GM18858 (cell line): Measurements from ENCODE around the gene MIOS.

Experiments used
- ATAC-seq: cut with Tn5 transposase; IDR thresholded peaks from one replicate; pipeline ENCODE4 v1.9.1; 2021; ENCODE audit not compliant: unreplicated experiment

MIOS gene

DNA sequence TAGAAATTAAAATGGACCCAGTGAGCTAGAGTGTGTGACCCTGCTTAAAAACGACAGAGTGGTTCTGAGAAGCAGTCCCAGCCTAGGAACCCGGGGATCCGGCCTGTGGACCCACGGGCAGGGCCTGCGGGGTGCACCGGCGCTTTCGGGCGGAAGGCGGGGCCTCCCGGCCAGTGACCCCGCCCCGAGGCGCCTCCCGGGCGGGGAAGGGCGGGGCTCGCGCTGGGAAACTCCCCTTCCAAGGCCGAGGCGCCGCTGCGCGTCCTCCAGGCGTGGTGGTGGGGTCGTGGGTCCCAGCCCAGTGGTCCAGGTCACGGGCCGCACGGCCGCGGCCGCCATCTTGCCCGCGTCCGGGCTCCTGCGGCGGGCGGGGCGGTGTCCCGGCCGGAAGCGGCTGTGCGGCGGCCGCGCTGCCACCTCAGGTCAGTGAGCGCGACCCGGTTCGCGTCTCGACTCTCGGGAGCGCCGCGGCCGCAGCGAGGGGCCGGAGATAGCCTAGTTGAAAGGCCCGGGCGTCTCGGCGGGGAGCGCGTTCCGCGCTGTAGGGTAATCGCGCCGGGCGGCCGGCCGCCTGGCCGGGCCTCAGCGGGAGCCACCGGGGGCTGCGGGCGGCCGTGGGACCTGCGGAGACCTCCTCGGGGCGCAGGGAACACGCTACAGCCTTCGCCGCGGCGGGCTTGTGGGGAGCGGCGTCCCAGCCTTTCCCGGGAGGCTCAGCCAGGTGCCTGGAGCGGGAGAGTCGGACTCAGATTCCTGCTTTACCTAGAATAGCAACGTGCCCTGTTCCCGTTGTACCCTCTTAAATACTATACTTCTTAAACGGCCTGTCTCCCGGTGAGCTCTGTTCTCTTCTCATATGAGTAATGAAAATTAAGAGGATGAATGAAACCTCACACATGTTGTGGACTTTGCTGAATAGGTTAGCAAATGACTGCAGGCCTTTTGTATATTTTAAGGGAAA lies at the start of gene MIOS:
Gene MIOS (plus strand): TSS at position 234 of the 961 bp plus-strand sequence. CDS start 5,592 bp downstream, outside the sequence.
- peak; percentile 54 for ATAC-seq

DNA sequence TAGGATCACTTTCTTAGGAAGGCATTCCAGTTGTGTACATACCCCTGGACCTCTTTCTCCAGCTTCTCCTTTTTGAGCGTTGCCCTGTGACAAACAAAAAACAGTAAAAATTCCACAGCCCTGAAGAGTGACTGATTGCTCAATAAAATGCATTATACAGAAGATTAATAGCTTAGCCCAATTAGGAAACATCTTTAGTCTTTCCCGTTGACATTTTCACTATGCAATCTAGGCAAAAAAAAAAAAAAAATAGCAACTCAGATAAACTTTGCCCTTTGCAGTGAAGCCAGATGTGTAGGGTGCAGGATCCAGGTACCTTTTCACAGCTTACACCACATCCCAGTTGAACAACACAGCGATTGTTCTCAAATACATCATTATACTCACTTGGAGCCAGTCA lies 48.9 kb upstream of the MIOS start:
- no peak for ATAC-seq

DNA sequence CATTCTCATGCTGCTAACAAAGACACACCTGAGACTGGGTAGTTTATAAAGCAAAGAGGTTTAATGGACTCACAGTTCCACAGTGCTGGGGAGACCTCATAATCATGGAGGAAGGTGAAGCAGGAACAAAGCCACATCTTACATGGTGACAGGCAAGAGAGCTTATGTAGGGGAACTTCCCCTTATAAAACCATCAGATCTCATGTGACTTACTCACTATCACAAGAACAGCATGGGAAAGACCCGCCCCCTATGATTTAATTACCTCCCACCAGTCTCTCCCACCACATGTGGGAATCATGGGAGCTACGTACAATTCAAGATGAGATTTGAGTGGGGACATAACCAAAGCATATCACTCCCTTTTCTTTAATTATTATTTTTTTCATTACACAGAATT lies 47.6 kb upstream of the MIOS start:
- ATAC-seq: no peak

DNA sequence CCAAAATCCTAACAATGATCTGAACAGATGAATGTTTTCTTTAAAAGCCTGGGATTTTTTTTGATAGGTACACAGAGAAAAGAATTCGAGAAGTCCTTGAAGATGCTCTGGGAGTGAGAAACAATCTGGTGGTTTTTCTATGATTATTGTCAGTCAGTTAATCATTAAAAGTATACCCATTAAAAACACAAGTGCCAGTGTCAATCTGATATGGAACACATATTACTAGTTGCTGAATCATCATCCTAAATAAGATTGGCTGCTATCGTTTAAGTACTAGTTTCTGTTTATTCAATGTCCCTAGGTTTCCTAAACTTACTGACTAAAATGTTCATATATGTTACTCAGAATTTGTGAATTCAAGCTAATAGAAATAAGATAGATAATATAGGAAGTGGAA lies 47.2 kb upstream of the MIOS start:
- ATAC-seq: no peak

DNA sequence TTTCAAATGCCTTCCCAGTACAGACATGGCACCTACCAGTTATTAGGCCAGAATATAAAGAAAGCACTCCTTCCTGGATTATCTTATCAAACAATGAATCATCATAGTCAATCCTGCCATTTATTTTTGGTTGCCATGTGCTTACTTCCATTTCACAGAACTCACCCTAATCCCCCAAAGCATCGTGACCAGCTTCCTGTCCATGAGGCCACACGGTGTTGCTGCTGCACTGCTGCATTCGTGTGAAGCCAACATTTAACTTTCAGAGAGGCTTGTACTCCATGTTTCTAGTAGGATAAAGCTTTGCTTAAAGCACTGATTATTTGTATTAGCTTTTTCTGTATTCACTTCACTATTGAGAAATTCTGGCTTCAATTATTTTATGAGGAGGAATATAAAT lies 45.4 kb upstream of the MIOS start:
- no peak for ATAC-seq

DNA sequence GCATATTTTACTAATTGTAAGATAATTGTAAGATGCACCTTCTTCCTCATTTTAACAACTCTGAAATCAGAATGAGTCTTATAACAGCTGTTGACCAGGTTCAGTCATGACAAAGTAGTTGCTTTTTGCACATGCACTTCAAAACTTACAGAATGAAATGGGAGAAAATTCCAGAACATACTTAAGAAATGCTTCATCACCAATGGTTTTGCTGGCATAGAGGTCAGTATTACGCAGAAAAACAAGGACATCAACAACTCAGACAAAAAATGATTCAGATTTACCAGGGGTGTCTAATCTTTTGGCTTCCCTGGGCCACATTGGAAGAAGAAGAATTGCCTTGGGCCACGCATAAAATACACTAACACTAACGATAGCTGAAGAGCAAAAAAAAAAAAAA lies 44.3 kb upstream of the MIOS start:
- no peak for ATAC-seq

DNA sequence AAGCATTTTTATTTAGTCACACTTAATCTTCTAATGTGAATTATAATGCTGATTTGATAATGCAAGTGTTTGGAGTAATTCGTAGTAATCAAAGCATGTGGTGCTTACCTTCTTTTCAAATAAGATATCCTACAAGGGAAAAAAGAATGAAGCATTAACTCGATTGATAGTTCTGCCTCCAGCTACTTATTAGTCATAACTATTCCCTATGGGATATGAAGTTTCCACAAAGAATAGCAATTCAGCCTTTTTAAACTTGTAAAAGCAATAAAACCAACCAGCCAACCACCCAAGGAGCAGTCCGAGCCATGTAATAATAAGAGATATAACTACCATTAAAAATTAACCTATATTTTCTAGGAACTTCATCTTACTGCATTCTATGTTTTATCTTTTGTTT lies 42.6 kb upstream of the MIOS start:
- no peak for ATAC-seq

DNA sequence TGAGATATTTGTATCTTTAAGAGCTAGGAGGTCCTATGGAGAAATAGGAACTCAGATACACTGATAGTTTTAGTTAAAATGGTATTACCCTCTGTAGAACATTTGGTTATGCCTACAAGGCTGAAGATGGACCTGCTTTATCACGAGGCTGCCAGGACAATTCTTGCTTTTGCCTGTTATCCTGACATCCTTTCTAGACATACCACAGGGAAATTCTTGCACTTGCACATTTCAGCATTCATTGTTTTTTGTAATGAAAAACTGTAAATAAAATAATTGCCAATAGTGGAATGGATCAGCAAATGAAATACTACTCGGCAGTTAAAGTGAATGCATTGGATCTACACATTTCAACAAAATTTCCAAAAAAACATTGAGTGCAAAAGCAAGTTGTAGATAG lies 40.7 kb upstream of the MIOS start:
- ATAC-seq: no peak

DNA sequence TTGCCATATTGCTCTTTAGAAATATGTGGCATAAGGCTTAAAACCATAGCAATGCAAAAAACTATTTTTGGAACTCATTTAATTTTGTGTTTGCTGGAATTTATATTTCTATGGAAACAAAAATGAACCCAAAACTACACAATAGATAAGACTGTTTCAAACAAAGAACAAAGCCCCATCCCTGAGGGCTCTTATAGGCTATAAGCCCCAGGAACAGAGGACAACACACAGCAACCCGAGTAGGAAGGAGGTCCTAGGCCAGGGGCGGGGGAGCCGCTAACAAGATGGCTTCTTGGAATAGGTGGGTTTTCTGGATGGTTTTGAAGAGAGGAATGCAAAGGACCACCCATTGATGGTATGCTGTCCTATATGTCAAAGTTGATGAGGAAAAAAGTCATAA lies 39.6 kb upstream of the MIOS start:
- ATAC-seq: no peak

DNA sequence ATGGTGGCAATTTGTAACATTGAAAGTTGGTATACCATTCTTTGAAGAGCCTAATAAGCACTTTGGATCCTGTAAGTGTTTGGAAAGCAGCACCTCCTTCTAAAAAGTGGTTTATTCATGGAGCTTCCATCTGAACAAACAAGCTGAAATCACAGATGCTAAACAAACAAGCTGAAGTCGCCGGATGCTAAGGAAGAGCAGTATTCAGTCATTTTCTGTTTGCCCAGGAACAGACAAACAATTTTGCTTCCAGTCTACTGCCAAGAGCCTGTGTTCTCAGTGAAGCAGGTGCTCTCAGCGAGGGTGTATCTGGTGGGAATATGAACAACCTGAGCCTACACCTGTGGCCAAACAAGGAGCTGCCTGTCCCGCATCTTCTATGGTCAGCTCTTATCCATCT lies 37.4 kb upstream of the MIOS start:
- no peak for ATAC-seq

DNA sequence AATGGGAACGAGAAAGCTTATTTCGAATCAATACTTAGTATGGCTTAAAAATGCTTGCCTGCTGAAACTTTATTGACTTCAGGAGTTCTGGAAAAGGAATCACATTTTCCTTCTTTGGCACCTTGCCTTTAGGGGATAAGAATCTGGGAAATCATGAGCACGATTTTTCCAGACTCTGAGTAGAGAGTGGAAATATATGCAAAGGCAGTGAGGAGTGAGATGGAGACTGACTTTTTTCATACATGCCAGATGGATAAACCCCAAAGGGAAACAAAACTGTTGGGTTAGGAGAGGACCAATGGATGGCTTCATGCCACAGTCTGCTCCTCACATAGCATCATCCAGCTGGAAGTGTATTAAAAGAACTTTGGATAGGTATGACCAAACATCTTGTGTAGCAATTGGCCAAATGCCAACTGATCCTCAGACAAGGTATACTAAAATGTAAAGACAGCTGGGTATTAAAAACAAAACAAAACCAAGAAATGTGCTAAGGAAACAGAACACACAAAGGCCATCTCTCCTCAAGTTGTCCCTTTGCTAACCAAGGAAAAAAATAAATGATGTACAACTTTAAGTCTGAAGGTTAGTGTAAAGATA lies 32.8 kb upstream of the MIOS start:
- no peak for ATAC-seq

DNA sequence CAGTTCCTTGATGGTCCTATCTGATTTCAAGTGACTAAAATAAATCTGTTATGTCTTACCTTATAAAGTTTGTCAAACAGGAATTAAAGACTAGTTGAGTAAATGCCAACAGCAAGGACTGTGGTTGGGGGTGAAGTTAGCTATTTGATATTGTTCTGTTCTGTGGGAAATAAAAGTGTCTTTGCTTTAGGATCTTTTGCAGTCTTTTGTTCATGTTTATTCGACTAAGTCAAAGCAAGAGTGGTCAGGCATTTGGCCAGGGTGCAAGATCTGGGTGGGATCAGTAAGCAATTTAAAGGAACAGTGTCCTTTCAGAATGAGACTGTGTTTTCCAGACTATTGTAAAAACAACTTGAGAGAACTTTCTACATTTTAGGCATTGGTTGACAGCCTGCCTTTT lies 31.0 kb upstream of the MIOS start, which contains the start of gene COL28A1:
Gene COL28A1 (minus strand): TSS at position 183 of the 400 bp plus-strand sequence. CDS start 2,998 bp downstream, outside the sequence.
- no peak for ATAC-seq

DNA sequence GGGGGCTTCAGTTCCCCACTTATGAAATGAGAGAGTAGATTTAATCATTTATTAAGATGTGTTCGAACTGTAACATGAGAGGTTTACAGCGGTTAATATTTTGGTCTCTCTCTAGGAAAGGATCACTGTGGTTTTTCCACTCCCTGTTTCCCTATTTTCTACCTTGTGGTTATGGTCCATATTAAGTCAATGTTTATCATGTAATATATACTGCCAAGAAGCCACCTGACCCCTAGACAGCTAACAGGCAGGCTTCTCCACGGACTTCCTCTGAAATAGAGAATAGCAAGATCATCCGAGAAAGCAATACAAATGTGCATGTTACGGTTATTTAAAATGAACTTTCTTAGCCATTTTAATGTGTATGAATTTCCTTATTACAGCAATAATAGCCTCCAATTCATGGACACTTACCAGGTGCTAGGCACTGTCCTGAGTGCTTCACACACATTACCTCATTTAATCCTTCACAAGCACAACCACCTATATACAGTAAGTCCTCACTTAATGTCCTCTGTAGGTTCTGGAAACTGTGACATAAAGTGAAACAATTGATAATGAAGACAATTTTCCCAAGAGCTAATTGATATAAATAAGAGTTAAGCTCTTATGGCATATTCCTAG lies 30.2 kb upstream of the MIOS start:
- no peak for ATAC-seq

DNA sequence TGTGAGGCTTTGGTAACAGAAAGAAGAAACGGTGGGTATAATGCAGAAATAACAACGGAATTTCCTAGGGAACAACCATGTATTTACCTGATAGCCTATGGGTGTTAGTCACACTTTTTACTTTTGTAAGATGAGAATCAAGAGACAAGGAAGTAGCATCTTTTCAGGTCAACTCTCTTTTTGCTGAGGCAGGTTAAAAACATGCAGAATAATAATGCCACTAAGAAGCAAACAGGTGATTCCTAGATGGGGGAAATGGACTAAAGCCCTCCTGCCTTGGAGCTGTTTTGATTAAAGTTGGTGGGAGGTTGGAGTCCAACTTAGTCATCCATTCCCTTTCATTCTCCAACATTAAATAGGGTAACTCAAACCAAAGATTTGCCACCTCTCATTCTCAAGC lies 29.0 kb upstream of the MIOS start:
- no peak for ATAC-seq

DNA sequence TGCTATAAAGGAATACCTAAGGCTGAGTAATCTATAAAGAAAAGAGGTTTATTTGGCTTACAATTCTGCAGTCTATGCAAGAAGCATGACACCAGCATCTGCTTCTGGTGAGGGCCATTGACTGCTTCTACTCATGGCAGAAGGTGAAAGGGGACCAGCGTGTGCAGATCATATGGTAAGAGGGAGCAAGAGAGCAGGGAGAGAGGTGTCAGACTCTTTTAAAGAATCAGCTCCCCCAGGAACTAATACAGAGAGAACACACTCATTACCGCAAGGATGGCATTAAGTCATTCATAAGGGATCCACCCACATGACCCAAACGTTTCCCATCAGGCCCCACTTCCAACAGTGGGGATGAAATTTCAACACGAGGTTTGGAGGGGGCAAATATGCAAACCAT lies 27.5 kb upstream of the MIOS start:
- ATAC-seq: no peak

DNA sequence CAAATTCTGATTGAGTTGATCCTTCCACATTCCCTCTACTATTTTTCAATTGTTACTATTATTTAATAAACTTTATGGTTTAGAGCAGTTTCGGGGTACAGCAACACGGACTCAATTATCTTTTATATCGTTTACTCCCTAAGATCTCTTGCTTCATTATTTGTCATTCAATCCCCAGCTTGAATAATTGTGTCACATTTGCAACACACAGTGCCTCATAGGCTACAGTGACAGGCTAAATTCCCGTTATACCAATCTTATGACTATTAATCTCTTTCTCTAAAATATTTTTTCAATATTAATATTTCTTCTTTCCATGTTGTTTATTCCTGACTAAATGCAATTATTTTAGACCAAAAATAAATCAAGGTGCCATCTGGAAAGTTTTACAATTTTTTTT lies 27.0 kb upstream of the MIOS start:
- no peak for ATAC-seq

DNA sequence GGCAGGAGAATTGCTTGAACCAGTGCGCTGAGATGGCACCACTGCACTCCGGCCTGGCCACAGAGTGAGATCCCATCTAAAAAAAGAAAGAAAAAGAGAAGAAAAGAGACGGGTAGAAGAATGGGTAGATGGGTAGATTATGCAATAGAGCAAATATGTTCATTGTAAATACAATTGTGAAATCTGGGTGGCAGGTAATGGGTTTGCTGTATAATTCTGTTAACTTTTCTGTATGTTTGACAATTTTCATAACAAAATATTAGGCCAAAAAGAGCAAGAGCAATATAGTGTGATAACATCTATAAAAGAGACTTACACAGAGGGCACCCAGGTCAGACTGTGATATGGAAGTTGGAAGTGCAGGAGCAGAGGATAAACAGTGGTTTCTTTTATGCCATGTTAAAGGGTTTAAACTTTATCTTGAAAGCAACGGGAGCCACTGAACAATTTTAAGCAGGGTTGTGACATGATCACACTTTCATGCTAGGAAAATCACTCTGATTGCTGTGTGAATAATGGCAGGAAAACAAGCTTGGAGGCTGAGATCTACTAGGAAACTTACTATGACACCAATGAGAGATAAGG lies 24.3 kb upstream of the MIOS start:
- no peak for ATAC-seq

DNA sequence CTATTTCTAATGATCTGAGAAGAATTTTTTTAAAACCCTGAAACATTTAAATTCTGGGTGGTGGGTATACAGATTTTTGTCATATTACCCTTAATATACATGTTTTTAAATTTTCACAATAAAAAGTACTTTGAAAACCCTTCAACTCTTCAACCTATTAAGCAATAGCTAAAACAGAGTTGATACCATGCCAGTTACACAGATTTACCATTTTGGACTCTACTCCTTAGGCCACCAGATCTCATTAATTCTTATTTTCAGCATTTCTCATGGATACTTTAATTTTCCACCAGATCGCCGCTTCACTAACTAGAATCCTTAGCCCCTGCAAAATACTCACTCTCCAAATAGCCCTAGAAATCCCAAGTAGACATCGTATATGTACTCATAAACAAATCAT lies 18.3 kb upstream of the MIOS start:
- no peak for ATAC-seq

DNA sequence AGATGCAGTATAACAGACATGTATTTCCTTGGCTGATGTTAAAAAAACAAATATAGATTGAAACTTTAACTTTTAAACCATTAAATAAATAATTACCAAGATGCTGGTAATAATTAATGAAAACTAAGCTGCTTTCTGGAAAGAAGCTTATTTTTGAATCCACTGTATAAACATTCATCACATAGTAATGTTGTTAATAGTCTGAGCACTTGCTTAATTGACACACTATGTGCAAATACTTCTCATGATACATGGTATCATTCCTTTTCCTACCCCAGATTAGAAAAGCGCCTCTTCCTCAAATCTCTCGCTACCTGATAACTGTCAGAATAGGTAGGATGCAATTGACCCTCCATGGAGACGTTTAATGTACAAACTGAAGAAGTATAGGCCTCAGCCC lies 16.0 kb upstream of the MIOS start:
- no peak for ATAC-seq

DNA sequence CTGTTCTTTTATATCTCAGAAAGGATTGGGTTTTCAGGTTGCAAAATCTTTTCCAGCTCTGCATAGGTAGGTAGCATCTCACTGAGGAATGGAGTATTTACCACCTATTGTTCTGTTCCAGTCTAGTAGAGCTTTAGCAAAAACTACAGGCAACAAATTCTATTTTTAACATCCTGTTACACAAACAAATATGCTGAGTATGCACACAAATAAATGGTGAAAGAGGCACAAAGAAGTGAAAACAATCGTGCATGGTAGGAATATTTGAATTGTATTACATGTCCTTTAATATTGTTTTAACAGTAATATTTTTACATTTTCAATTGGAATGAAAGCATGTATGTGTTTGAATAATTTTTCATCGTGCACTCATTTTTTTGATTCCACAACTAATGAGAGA lies 14.5 kb upstream of the MIOS start:
- ATAC-seq: no peak

DNA sequence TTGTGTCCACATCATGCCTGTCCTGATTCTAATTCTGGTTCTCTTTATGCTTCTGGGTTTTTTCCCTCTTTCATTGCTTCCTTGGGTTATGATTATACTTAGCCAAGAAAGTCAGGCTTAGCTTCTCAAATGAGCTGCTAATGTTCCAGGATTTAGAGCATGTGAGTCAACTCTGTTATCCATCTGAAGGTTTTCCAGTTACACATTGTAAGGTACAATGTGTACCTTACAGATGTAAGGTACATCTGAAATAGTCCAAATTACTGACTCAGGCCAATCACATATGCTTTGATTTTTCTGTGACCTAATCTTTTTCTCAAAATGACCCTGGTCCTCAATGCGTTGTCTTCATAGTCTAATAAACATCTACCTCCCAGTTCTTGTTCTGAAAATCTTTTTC lies 13.3 kb upstream of the MIOS start:
- ATAC-seq: no peak

DNA sequence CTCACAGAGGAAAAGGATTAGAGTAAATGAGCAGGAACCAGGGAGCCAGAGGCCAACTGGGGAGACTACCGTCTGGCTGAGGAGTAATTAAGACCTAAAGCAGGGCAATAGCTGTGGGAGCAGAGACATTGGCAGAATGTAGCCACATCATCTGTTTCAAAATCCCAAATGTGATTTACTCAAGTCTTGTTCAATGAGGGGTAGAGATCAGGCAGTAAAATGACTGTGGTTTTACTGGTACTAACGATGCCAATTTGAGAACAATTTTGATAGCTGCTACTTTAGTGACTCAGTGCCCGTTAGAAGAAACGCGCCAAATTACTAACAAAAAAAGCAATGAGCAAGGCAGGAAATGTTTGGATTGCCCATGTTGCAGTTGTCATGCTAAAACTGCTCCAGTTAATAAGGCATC lies 12.7 kb upstream of the MIOS start:
- ATAC-seq: no peak
